Middle frontal gyrus (tissue), 1 donor: Measurements from ENCODE around the gene DSCAM.

Source experiments
- DNase-seq: peaks from one replicate; pipeline ENCODE4 v3.0.0-alpha.2; 2015; ENCODE audit warnings: low spot score; ENCODE audit errors: extremely low spot score

The DSCAM gene

GRCh38 chr21:40706806-40707655 lies 139.9 kb downstream of the DSCAM start:
- no peak for DNase-seq

GRCh38 chr21:40706176-40706575 lies 140.8 kb downstream of the DSCAM start:
- no peak for DNase-seq

- DNase-seq: no peak
These were observed 142.8 kb downstream of the DSCAM start for GRCh38 chr21:40704141-40704540.

GRCh38 chr21:40699366-40699765 lies 147.6 kb downstream of the DSCAM start:
- no peak for DNase-seq

GRCh38 chr21:40696246-40696645 lies 150.7 kb downstream of the DSCAM start:
- DNase-seq: no peak

GRCh38 chr21:40689840-40690360 lies 157.1 kb downstream of the DSCAM start:
- no peak for DNase-seq

GRCh38 chr21:40689217-40689616 lies 157.7 kb downstream of the DSCAM start:
- no peak for DNase-seq

GRCh38 chr21:40688106-40688864 lies 158.7 kb downstream of the DSCAM start:
- no peak for DNase-seq

GRCh38 chr21:40687625-40688024 lies 159.3 kb downstream of the DSCAM start:
- no peak for DNase-seq

- no peak for DNase-seq
These were observed 160.4 kb downstream of the DSCAM start for GRCh38 chr21:40686526-40686925.

- DNase-seq: no peak
These were observed 161.8 kb downstream of the DSCAM start for GRCh38 chr21:40685141-40685540.

GRCh38 chr21:40684726-40685125 lies 162.2 kb downstream of the DSCAM start:
- DNase-seq: no peak

- DNase-seq: no peak
These were observed 163.6 kb downstream of the DSCAM start for GRCh38 chr21:40683349-40683748.

GRCh38 chr21:40681164-40681859 lies 165.6 kb downstream of the DSCAM start:
- no peak for DNase-seq

GRCh38 chr21:40680311-40680710 lies 166.6 kb downstream of the DSCAM start:
- no peak for DNase-seq

GRCh38 chr21:40678681-40679284 lies 168.2 kb downstream of the DSCAM start:
- DNase-seq: no peak

- DNase-seq: no peak
These were observed 171.9 kb downstream of the DSCAM start for GRCh38 chr21:40675017-40675416.

- no peak for DNase-seq
These were observed 174.4 kb downstream of the DSCAM start for GRCh38 chr21:40672602-40673001.

- DNase-seq: no peak
These were observed 175.2 kb downstream of the DSCAM start for GRCh38 chr21:40671716-40672115.

GRCh38 chr21:40668555-40669275 lies 178.2 kb downstream of the DSCAM start:
- DNase-seq: no peak

- no peak for DNase-seq
These were observed 179.0 kb downstream of the DSCAM start for GRCh38 chr21:40667967-40668366.
